A549 (cell line): ENCODE measurements around the gene LCMT2. TPM values are rescaled to one million over a fixed set of nuclear protein-coding genes. Genes with fewer than 3 reads are reported as not detected.

Experiments
- ATAC-seq, 2 experiments: fragments of 200-7000 bp in 1 of 2; fragments of >200 bp in 1 of 2; cut with Nextera tagmentation in 1 of 2; cut with Tn5 transposase in 1 of 2; 3 replicates each; pipeline versions ENCODE4 v1.8.0 to v1.9.1; 2018 to 2020; ENCODE audit warnings: mild to moderate bottlenecking in 1 of 2, moderate library complexity in 1 of 2
- CTCF ChIA-PET: fragments of 300-600 bp; sonication (Branson Sonifier 250); formaldehyde crosslinking; extraction: SDS; loops from one replicate; lab custom pipeline; 2021; ENCODE audit warnings: antibody characterized with exemption, inconsistent platforms; lab: Yijun Ruan, JAX
- POLR2A ChIA-PET: fragments of 350-600 bp; formaldehyde crosslinking; extraction: SDS; loops from one replicate; lab custom pipeline; 2021; ENCODE audit warnings: antibody characterized with exemption, inconsistent platforms; lab: Yijun Ruan, JAX
- DNase-seq, 2 experiments: peaks; one replicate each; pipeline versions ENCODE4 v3.0.0 to v3.0.0-alpha.2; 2011 to 2016; ENCODE audit warnings: low read depth in 1 of 2, low spot score in 1 of 2
- FAIRE-seq: peaks from 2 replicates; lab custom pipeline; 2011; peaks lifted over from hg19 to GRCh38; lab: Jason Lieb, UNC
- H3K27ac ChIP-seq, 2 experiments: fragments of >200 bp; sonication (Bioruptor Twin); formaldehyde crosslinking; 3 replicates each; pipeline ENCODE4 v1.5.1; 2016 to 2017
- H3K4me1 ChIP-seq: fragments of >200 bp; sonication (Bioruptor Twin); formaldehyde crosslinking; 3 replicates; pipeline ENCODE4 v1.6.1; 2016
- H3K4me2 ChIP-seq: fragments of >200 bp; sonication (Bioruptor Twin); formaldehyde crosslinking; 3 replicates; pipeline ENCODE4 v1.6.1; 2016
- H3K4me3 ChIP-seq: fragments of >200 bp; sonication (Bioruptor Twin); formaldehyde crosslinking; 3 replicates; pipeline ENCODE4 v1.5.1; 2016
- H3K9me3 ChIP-seq: fragments of >200 bp; sonication (Bioruptor Twin); formaldehyde crosslinking; 3 replicates; pipeline ENCODE4 v1.6.1; 2016
- CBX8 ChIP-seq: fragments of 200-600 bp; sonication (generic); IDR thresholded peaks from 2 replicates; pipeline ENCODE4 v1.6.1; 2016
- CEBPB ChIP-seq, 2 experiments: fragments of >200 bp in 1 of 2; sonication (Bioruptor Twin) in 1 of 2; formaldehyde crosslinking in 1 of 2; IDR thresholded peaks; 2 replicates each; pipeline ENCODE4 v1.6.1; 2012 to 2016
- EHMT2 ChIP-seq: fragments of 200-600 bp; sonication (generic); IDR thresholded peaks from 2 replicates; pipeline ENCODE4 v1.6.1; 2016; ENCODE audit warnings: antibody characterized with exemption, low read depth, mild to moderate bottlenecking, moderate library complexity
- FOSB ChIP-seq: fragments of 250-450 bp; sonication (Bioruptor Pico); IDR thresholded peaks from 2 replicates; pipeline ENCODE4 v1.5.0; 2020; ENCODE audit warnings: mild to moderate bottlenecking, moderate library complexity
- FOXS1 ChIP-seq: fragments of 250-450 bp; sonication (Bioruptor Pico); IDR thresholded peaks from 2 replicates; pipeline ENCODE4 v1.5.0; 2020; ENCODE audit warnings: mild to moderate bottlenecking, moderate library complexity
- HOXB5 ChIP-seq: fragments of 250-450 bp; sonication (Bioruptor Pico); IDR thresholded peaks from 2 replicates; pipeline ENCODE4 v1.5.0; 2020; ENCODE audit warnings: mild to moderate bottlenecking, moderate library complexity
- KDM1A ChIP-seq: fragments of 200-600 bp; sonication (generic); IDR thresholded peaks from 2 replicates; pipeline ENCODE4 v1.6.1; 2016; ENCODE audit warnings: low read depth, mild to moderate bottlenecking
- KDM5A ChIP-seq: fragments of 200-600 bp; sonication (generic); IDR thresholded peaks from 2 replicates; pipeline ENCODE4 v1.6.1; 2016; ENCODE audit warnings: antibody characterized with exemption, mild to moderate bottlenecking
- MAFK ChIP-seq: fragments of 450-650 bp; IDR thresholded peaks from 2 replicates; pipeline ENCODE4 v1.6.1; 2014; ENCODE audit not compliant: partially characterized antibody
- MAZ ChIP-seq: fragments of 150-350 bp; IDR thresholded peaks from 2 replicates; pipeline ENCODE4 v1.6.1; 2014; ENCODE audit warnings: antibody characterized with exemption, low read depth, low read length, borderline replicate concordance
- MYC ChIP-seq: IDR thresholded peaks from 2 replicates; pipeline ENCODE4 v1.6.1; 2012; ENCODE audit warnings: mild to moderate bottlenecking, inconsistent platforms, low read length, improper control_type of control experiment, borderline replicate concordance
- NFE2L2 ChIP-seq: fragments of 150-350 bp; conservative IDR thresholded peaks from 2 replicates; pipeline ENCODE4 v1.6.1; 2014; ENCODE audit warnings: low read length
- POLR2A ChIP-seq: IDR thresholded peaks from 2 replicates; pipeline ENCODE4 v1.6.1; 2012; ENCODE audit warnings: mild to moderate bottlenecking, low read length
- RAD21 ChIP-seq, 2 experiments: fragments of >200 bp in 1 of 2; sonication (Bioruptor Twin) in 1 of 2; formaldehyde crosslinking in 1 of 2; IDR thresholded peaks in 1 of 2; conservative IDR thresholded peaks in 1 of 2; 2 replicates in 1 of 2; 3 replicates in 1 of 2; pipeline ENCODE4 v1.6.1; 2012 to 2018; ENCODE audit warnings: inconsistent platforms in 1 of 2
- RCOR1 ChIP-seq: fragments of 150-350 bp; IDR thresholded peaks from 2 replicates; pipeline ENCODE4 v1.6.1; 2014; ENCODE audit warnings: antibody characterized with exemption, low read length, low read depth
- RFX5 ChIP-seq: fragments of 450-650 bp; IDR thresholded peaks from 2 replicates; pipeline ENCODE4 v1.7.1; 2014; ENCODE audit warnings: antibody characterized with exemption, mild to moderate bottlenecking, moderate library complexity
- RNF2 ChIP-seq: fragments of 200-600 bp; sonication (generic); IDR thresholded peaks from 2 replicates; pipeline ENCODE4 v1.6.1; 2016; ENCODE audit warnings: low read depth, mild to moderate bottlenecking, antibody characterized with exemption, moderate library complexity, borderline replicate concordance
- TFCP2L1 ChIP-seq: fragments of 250-450 bp; sonication (Bioruptor Pico); IDR thresholded peaks from 2 replicates; pipeline ENCODE4 v1.5.0; 2021; ENCODE audit warnings: mild to moderate bottlenecking
- TP53 ChIP-seq: fragments of 250-450 bp; sonication (Bioruptor Pico); IDR thresholded peaks from 2 replicates; pipeline ENCODE4 v1.5.0; 2021; ENCODE audit warnings: mild to moderate bottlenecking, moderate library complexity
- ZFP36 ChIP-seq: fragments of 450-650 bp; IDR thresholded peaks from 2 replicates; pipeline ENCODE4 v1.6.1; 2014; ENCODE audit warnings: borderline replicate concordance; ENCODE audit not compliant: partially characterized antibody
- WGBS: methylation state at CpG from one replicate; pipeline ENCODE4 v1.1.6; 2017; ENCODE audit errors: missing lambda C conversion rate; 5-methylcytosine and 5-hydroxymethylcytosine counted together
- polyA plus RNA-seq, 4 experiments: library from polyadenylated mRNA; depleted of rRNA in 3 of 4; stranded (reverse); fragments of >200 nt; fragmentation: RNase III in 1 of 4; extraction: RNeasy Plus Mini Kit Qiagen cat#74134 plus additional on column Dnase treatment in 1 of 4; gene quantifications; 2 replicates in 3 of 4; 3 replicates in 1 of 4; pipeline ENCODE4 v1.2.3, GENCODE V29; 2011 to 2017
- TF ChIP-seq, protein P1 (sequence below): IDR thresholded peaks from 2 replicates; pipeline ENCODE4 v1.6.1; 2012
- TF ChIP-seq, protein P2 (sequence below): fragments of >200 bp; sonication (Bioruptor Twin); formaldehyde crosslinking; IDR thresholded peaks from 2 replicates; pipeline ENCODE4 v1.6.1; 2016
- TF ChIP-seq, protein P3 (sequence below): IDR thresholded peaks from 2 replicates; pipeline ENCODE4 v1.6.1; 2012

The LCMT2 gene
- polyA plus RNA-seq, 2 of the 4 experiments (the other 2 are of a cell fraction), result 8.3 to 9.7 TPM

DNA sequence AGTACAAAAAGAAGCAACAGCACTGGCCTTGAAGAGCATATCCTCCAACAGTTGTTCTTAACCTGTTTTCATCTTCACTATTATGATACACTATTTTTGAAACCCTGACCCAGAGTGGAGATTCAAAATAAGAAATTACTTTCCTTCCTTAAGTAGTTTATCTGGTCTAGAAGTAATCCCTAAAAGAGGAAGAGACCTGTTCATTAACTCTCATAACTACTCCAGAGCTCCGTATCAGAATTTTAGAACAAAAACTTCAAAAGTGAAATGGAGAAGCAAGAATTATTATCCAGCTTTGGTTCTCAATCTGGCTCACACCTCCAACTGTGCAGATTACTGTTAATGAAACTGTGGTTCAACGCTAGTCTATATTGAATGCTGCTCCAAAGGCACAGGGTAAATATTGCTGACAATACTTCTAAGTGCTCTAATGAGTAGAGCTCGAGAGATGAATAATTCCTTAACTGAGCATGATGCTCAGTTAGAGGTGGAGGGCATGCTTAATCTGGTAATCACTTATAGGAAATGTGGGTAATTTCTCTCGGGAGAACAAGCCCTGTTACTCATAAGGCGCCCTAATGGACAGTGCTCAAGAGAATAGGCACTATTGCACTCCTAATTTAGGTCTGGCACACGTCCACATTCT lies 5.2 kb downstream of the LCMT2 start:
- H3K4me2 ChIP-seq, result no peak overlapping the region
- DNase-seq, result no peak
- H3K27ac ChIP-seq, result no peak overlapping the region
- 50% methylated on average over 6 of the region's 6 CpGs for WGBS
- no peak for ATAC-seq
- TF ChIP-seq, protein P1, sequence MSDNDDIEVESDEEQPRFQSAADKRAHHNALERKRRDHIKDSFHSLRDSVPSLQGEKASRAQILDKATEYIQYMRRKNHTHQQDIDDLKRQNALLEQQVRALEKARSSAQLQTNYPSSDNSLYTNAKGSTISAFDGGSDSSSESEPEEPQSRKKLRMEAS, result no peak
- TF ChIP-seq POLR2A, result no peak
- TF ChIP-seq FOXS1, result no peak
- TF ChIP-seq FOSB, result no peak
- no peak for TF ChIP-seq MAZ
- no peak for TF ChIP-seq RAD21 (conservative IDR thresholded peaks at IDR 0.05 in 1 of 2, IDR thresholded peaks at IDR 0.05 in 1 of 2)
- TF ChIP-seq EHMT2, result no peak
- no peak for TF ChIP-seq RNF2
- TF ChIP-seq, all 56 proteins: peak for 0
- Histone ChIP-seq H3K9me3 (no peaks in the 10 kb centered on the region), H3K4me1 (peaks cover 6% of the 10 kb centered on the region; the same call in 1 of the 3 replicates), H3K4me3 (no peak overlapping the region)
- POLR2A ChIA-PET, result no interaction called here
- FAIRE-seq, result no peak
- CTCF ChIA-PET, result interaction anchor here (1.1 to 2.3 kb wide), 2 partner anchors 9 to 40 kb away, joined by 3 to 13 read pairs; no protein-coding TSS in a partner anchor

DNA sequence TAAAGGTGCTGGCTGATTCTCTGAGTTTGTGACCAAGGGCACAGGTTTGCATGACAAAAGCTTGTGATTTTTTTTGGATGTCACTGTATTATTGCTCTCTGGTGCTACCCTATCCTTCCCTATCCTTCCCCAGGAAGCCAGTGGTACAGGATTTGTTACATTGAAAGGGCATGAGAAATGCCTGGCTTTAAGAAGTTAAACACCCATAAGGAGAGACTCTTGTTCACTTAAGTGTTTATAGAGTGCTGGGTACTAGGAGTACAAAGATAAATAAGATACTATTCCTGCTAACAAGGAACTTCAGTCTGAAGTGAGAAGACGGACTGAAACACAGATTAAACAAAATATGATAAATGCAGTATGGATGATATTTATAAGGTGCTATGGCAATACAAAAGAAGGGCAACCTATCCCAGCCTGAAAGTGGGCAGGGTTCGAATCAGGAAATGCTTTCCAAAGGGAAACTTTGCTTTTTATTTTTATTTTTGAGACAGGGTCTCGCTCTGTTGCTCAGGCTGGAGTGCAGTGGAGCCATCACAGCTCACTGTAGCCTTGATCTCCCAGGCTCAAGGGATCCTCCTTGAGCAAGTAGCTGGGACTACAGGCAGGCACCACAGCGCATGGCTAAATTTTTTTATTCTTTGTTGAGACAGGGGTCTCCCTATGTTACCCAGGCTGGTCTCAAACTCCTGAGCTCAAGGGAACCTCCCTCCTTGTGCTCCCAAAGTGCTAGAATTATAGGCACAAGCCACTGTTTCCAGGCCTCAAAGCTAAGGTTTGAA lies 11.2 kb downstream of the LCMT2 start:
- no peak overlapping the region for H3K4me2 ChIP-seq
- H3K4me1 ChIP-seq, result no peaks in the 10 kb centered on the region
- 46% methylated on average over 4 of the region's 4 CpGs for WGBS
- H3K4me3 ChIP-seq, result no peak overlapping the region
- H3K9me3 ChIP-seq, result no peaks in the 10 kb centered on the region
- H3K27ac ChIP-seq, result no peak overlapping the region
- ChIA-PET CTCF (interaction anchor here (1.4 kb wide), 1 partner anchor 34 kb away, joined by 6 read pairs; no protein-coding TSS in a partner anchor), POLR2A (no interaction called here)
- TF ChIP-seq, protein P1, result no peak
- TF ChIP-seq POLR2A (no peak), KDM5A (no peak), NFE2L2 (no peak), CBX8 (no peak)
- FAIRE-seq, result no peak
- DNase-seq, result no peak
- ATAC-seq, result no peak

DNA sequence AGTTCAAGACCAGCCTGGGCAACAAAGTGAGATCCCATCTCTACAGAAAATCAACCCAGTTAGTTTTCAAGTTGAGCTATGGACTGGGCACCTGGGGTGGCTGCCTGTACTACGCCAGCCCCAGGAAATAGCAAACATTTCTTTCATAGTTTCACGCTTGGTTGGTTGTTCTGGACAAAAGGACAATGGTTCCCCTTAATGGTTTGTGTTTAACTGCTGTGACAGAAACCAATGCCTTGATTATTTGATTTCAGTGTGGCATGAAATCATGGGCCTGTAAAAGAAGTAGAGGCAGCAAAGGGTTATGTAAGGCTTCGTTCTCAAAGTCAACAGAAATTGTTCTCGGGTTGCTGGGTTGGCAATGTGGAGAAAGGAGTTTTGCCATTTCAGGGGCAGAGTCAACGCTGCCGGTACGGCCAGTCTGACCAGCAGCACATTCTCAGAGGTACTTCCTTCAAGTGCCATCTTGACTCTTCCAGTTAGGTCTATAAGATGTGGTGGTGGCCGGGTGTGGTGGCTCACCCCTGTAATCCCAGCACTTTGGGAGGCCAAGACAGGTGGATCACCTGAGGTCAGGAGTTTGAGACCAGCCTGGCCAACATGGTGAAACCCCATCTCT lies 12.7 kb downstream of the LCMT2 start:
- Histone ChIP-seq H3K4me1 (no peaks in the 10 kb centered on the region), H3K27ac (no peak overlapping the region), H3K4me3 (no peak overlapping the region), H3K9me3 (no peaks in the 10 kb centered on the region), H3K4me2 (no peak overlapping the region)
- FAIRE-seq (no peak), ATAC-seq (no peak), DNase-seq (no peak)
- ChIA-PET POLR2A (no interaction called here), CTCF (interaction anchor here (1.0 kb wide), 1 partner anchor 30 kb away, joined by 3 read pairs; no protein-coding TSS in a partner anchor)
- 58% methylated on average over 7 of the region's 8 CpGs for WGBS
- no peak for TF ChIP-seq MAZ
- TF ChIP-seq MYC, result no peak

DNA sequence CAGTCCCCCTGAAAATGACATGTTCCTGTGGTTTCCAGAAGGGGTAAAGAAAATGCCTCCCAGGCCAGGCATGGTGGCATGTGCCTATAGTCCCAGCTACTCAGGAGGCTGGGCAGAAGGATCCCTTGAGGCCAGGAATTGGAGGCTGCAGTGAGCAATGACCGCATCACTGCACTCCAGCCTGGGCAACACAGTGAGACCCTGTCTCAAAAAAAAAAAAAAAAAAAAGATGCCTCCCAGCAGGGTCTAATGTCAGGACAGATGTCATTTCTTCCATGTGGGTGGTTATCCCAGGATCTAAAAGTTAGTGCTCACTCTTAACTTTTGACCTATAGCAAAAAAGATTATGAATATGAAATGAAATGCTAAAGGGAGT lies 13.4 kb downstream of the LCMT2 start:
- ChIA-PET POLR2A (no interaction called here), CTCF (interaction anchor here (1.0 to 2.1 kb wide), 3 partner anchors 8 to 92 kb away, joined by 3 to 6 read pairs (median 3); no protein-coding TSS in a partner anchor)
- FAIRE-seq (no peak), DNase-seq (no peak), ATAC-seq (no peak)
- 40% methylated on average over 1 of the region's 1 CpG for WGBS
- Histone ChIP-seq H3K4me3 (no peak overlapping the region), H3K4me1 (no peaks in the 10 kb centered on the region), H3K27ac (no peak overlapping the region), H3K9me3 (no peaks in the 10 kb centered on the region), H3K4me2 (no peak overlapping the region)
- TF ChIP-seq ZFP36 (no peak), RFX5 (no peak), MAZ (no peak), HOXB5 (CRISPR knock-in tag) (no peak), RCOR1 (no peak), KDM1A (no peak), MAFK (no peak), TP53 (CRISPR knock-in tag) (no peak), TFCP2L1 (CRISPR knock-in tag) (no peak), FOXS1 (no peak), CEBPB (IDR thresholded peaks at IDR 0.05) (no peak)
- TF ChIP-seq, protein P2, sequence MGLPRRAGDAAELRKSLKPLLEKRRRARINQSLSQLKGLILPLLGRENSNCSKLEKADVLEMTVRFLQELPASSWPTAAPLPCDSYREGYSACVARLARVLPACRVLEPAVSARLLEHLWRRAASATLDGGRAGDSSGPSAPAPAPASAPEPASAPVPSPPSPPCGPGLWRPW, result no peak
- TF ChIP-seq, protein P3, sequence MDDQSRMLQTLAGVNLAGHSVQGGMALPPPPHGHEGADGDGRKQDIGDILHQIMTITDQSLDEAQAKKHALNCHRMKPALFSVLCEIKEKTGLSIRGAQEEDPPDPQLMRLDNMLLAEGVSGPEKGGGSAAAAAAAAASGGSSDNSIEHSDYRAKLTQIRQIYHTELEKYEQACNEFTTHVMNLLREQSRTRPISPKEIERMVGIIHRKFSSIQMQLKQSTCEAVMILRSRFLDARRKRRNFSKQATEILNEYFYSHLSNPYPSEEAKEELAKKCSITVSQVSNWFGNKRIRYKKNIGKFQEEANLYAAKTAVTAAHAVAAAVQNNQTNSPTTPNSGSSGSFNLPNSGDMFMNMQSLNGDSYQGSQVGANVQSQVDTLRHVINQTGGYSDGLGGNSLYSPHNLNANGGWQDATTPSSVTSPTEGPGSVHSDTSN, result no peak
- TF ChIP-seq, protein P1, result no peak
